Ascending aorta (tissue), 2 donors: ENCODE measurements around the gene CCDC188. TPM values are rescaled to one million over a fixed set of nuclear protein-coding genes. Genes with fewer than 3 reads are reported as not detected.

ENCODE experiments used
- DNase-seq, 2 donors: peaks; one replicate each; pipeline ENCODE4 v3.0.0-alpha.2; 2019; ENCODE audit warnings: low spot score in 2 of 2
- H3K27ac ChIP-seq, 2 donors: fragments of 200-600 bp; sonication (generic); one replicate each; pipeline ENCODE4 v1.5.1; 2016 to 2017; ENCODE audit warnings: mild to moderate bottlenecking in 1 of 2
- H3K27me3 ChIP-seq: fragments of 200-600 bp; sonication (generic); one replicate; pipeline ENCODE4 v1.5.1; 2017
- H3K36me3 ChIP-seq, 2 donors: fragments of 200-600 bp; sonication (generic); one replicate each; pipeline ENCODE4 v1.5.1; 2016
- H3K4me1 ChIP-seq, 2 donors: fragments of 200-600 bp; sonication (generic); one replicate each; pipeline ENCODE4 v1.5.1; 2016 to 2017; ENCODE audit warnings: mild to moderate bottlenecking in 1 of 2
- H3K4me3 ChIP-seq, 2 donors: fragments of 200-600 bp; sonication (generic); one replicate each; pipeline ENCODE4 v1.5.1; 2016 to 2017; ENCODE audit warnings: mild to moderate bottlenecking in 1 of 2
- H3K9me3 ChIP-seq, 2 donors: fragments of 200-600 bp; sonication (generic); one replicate each; pipeline ENCODE4 v1.5.1; 2016
- CTCF ChIP-seq, 3 experiments: fragments of 200-600 bp in 2 of 3; fragments of 450-650 bp in 1 of 3; sonication (generic) in 2 of 3; IDR thresholded peaks; one replicate each; pipeline ENCODE4 v1.5.1; 2016 to 2019; ENCODE audit warnings: antibody characterized with exemption in 3 of 3, mild to moderate bottlenecking in 1 of 3, moderate library complexity in 1 of 3
- intact Hi-C: fragments of 100-400 bp; cut with DNase I; formaldehyde crosslinking; loops from one replicate; pipeline ENCODE4 v1.15.1; 2023
- total RNA-seq: library from RNA; depleted of rRNA; stranded (reverse); fragments of >200 nt; gene quantifications from one replicate; pipeline ENCODE4 v1.1.0, GENCODE V29; 2016

The CCDC188 gene
- total RNA-seq, 1 donor from 2014 or later, result not detected

GRCh38 chr22:20118300-20119020 lies 32.4 kb downstream of the CCDC188 start:
- H3K27me3 ChIP-seq, result no peaks in the 10 kb centered on the region
- no peaks in the 10 kb centered on the region for H3K9me3 ChIP-seq
- peak overlapping the region in 1 of 2 donors; percentile 85 for H3K27ac ChIP-seq
- no peak for TF ChIP-seq CTCF (IDR thresholded peaks at IDR 0.05)
- intact Hi-C loops, result loop anchor here (10.0 kb wide), 2 partner anchors 154 to 404 kb away; partner anchors contain the start of gene SEPTIN5
- no peak for DNase-seq
- peaks cover 6 to 18% of the 10 kb centered on the region in 2 donors for H3K4me1 ChIP-seq
- peak overlapping the region; percentile 68 to 85 for H3K4me3 ChIP-seq
- H3K36me3 ChIP-seq, result peaks cover 21 to 51% of the 10 kb centered on the region in 2 donors

- Histone ChIP-seq H3K27me3 (no peaks in the 10 kb centered on the region), H3K36me3 (peaks cover 25 to 58% of the 10 kb centered on the region in 2 donors), H3K27ac (peak overlapping the region; percentile 83 to 85), H3K4me3 (peak overlapping the region; percentile 68 to 85), H3K9me3 (no peaks in the 10 kb centered on the region), H3K4me1 (peaks cover 6 to 18% of the 10 kb centered on the region in 2 donors)
- TF ChIP-seq CTCF (IDR thresholded peaks at IDR 0.05), result no peak
- intact Hi-C loops, result loop anchor here (1.0 to 10.0 kb wide), 5 partner anchors 14 to 403 kb away; partner anchors contain the start of genes DGCR8, SEPTIN5, TANGO2 and ZDHHC8
- no peak for DNase-seq
Observed at GRCh38 chr22:20117633-20118299, 33.1 kb downstream of the CCDC188 start.

GRCh38 chr22:20116951-20117632 lies 33.8 kb downstream of the CCDC188 start, which contains the start of gene TRMT2A:
Gene TRMT2A, minus strand, starts transcription at chr22:20117226. Its CDS starts 320 bp downstream, at chr22:20116906.
- peak in 2 of 3 experiments; percentile 17 to 26 for TF ChIP-seq CTCF (IDR thresholded peaks at IDR 0.05)
- Histone ChIP-seq H3K9me3 (no peaks in the 10 kb centered on the region), H3K4me3 (peak within 1 kb of the TSS; percentile 68 to 85), H3K4me1 (peaks cover 6 to 18% of the 10 kb centered on the region in 2 donors), H3K27ac (peak within 1 kb of the TSS; percentile 83 to 85), H3K27me3 (no peaks in the 10 kb centered on the region), H3K36me3 (peaks cover 24 to 61% of the 10 kb centered on the region in 2 donors)
- DNase-seq, result peak; percentile 92 to 99
- intact Hi-C loops, result loop anchor here (1.0 to 10.0 kb wide), 5 partner anchors 14 to 402 kb away; partner anchors contain the start of genes DGCR8, SEPTIN5, TANGO2 and ZDHHC8

- DNase-seq, result no peak
- H3K36me3 ChIP-seq, result peaks cover 26 to 59% of the 10 kb centered on the region in 2 donors
- H3K4me1 ChIP-seq, result peaks cover 6 to 18% of the 10 kb centered on the region in 2 donors
- H3K4me3 ChIP-seq, result peak overlapping the region; percentile 68 to 85
- no peaks in the 10 kb centered on the region for H3K9me3 ChIP-seq
- H3K27me3 ChIP-seq, result no peaks in the 10 kb centered on the region
- TF ChIP-seq CTCF (IDR thresholded peaks at IDR 0.05), result no peak
- peak overlapping the region; percentile 83 to 85 for H3K27ac ChIP-seq
- intact Hi-C loops, result loop anchor here (2.0 to 10.0 kb wide), 3 partner anchors 96 to 402 kb away; partner anchors contain the start of genes SEPTIN5 and TANGO2
Observed at GRCh38 chr22:20116376-20116950, 34.4 kb downstream of the CCDC188 start.
